Measurements from ENCODE around the gene NPRL2.

DNA sequence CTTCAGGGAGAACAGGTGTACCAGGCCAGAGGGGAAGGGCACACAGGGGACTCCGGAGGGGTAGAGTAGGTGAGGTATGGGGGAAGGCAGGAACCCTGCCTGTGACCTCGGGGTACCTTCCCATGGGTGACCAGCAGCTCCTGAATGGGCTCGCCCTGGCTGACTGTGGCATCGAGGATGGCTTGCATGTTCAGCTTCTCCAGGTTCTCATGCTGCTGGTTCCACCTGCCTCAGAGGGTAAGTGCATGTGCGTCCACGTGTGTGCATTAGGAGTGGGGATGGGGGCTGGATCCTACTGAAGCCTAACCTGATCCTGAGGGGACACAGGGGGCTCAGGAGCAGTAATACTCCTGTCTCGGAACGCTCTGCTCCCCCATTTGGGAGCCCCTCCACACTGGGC is 5.6 kb downstream of the NPRL2 start:
- TF ChIP-seq CTCF (conservative IDR thresholded peaks at IDR 0.05; ENCODE audit: low read length) (no peak), EZH2phosphoT487 (IDR thresholded peaks at IDR 0.05; ENCODE audit: borderline replicate concordance, low read depth, low read length) (no peak)
